ENCODE results near the gene TCOF1.

TCOF1 gene

DNA sequence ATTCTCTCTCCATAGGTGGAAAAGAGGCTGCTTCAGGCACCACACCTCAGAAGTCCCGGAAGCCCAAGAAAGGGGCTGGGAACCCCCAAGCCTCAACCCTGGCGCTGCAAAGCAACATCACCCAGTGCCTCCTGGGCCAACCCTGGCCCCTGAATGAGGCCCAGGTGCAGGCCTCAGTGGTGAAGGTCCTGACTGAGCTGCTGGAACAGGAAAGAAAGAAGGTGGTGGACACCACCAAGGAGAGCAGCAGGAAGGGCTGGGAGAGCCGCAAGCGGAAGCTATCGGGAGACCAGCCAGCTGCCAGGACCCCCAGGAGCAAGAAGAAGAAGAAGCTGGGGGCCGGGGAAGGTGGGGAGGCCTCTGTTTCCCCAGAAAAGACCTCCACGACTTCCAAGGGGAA is 38.8 kb downstream of the TCOF1 start:
- DNase-seq, result no peak
- no peak for TF ChIP-seq POLR2A (IDR thresholded peaks at IDR 0.05; ENCODE audit: low read length)
- TF ChIP-seq GATA1 (IDR thresholded peaks at IDR 0.05; ENCODE audit: low read depth, low read length), result no peak

DNA sequence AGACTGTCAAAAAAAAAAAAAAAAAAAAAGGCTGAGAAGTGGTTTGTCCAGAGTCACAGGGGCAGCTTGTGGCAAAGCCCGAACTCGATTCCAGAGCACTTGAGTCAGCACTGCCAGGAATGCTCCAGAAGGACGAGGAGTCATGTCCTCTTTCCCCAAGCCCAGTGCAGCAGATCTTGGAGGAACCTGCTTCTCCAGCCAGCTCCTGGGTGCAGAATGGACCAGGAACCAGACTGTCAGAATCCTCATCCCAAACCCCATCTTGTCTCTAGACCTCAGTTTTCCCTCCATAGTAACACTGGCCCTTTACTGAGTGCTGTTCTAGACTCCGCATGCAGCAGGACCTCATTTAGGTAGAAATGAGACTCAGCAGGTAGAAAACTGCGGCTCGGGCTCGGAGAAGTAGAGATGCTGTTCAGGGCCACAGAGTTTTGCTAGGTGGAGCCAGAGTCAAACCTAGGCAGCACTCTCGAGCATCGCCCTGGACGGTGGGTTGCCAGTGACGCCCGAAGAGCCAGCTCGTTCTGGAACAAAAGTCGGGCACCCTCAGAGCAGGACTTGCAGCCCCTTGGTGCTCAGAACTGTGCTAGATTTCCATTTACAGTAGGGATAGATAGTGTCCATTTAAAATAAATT is 39.8 kb downstream of the TCOF1 start:
- TF ChIP-seq GATA1 (IDR thresholded peaks at IDR 0.05; ENCODE audit: low read depth, low read length), result no peak
- no peak for TF ChIP-seq POLR2A (IDR thresholded peaks at IDR 0.05; ENCODE audit: low read length)
- DNase-seq, result no peak

DNA sequence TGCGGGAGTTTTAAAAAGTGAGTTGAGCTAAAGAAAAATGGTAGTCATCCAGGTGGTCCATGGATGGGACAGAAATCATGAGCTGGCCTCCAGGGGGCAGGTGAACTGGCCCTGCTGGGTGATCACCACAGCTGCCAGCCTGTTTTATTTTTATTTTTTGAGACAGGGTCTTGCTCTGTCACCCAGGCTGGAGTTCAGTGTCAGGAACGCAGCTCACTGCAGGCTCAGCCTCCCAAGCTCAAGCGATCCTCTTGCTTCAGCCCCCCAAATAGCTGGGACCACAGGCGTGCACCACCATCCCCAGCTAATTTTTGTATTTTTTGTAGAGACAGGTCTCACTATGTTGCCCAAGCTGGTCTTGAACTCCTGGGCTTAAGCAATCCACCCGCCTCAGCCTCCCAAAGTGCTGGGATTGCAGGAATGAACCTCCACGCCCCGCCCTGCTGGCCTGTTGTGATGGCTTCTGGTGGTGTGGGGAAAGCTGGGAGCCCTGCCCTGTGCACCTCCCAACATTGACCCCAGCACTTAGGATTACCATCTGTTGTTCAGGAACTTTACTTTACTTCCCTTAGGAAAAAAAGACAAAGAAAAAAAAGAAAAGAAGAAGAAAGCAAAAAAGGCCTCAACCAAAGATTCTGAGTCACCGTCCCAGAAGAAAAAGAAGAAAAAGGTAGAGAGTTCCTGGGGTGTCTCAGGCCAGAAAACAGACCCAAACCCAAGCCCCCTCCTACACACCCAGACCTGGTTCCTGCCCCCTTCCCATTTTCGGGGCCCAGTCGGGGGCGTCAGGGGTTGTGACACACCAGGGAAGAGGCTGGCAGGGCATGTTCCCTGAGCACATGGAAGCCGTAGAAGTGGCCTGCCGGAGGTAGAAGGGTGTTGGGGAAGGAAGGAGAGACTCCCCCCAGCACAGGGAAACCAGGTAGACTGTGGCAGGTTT is 40.6 kb downstream of the TCOF1 start:
- no peak for TF ChIP-seq POLR2A (IDR thresholded peaks at IDR 0.05; ENCODE audit: low read length)
- no peak for DNase-seq

DNA sequence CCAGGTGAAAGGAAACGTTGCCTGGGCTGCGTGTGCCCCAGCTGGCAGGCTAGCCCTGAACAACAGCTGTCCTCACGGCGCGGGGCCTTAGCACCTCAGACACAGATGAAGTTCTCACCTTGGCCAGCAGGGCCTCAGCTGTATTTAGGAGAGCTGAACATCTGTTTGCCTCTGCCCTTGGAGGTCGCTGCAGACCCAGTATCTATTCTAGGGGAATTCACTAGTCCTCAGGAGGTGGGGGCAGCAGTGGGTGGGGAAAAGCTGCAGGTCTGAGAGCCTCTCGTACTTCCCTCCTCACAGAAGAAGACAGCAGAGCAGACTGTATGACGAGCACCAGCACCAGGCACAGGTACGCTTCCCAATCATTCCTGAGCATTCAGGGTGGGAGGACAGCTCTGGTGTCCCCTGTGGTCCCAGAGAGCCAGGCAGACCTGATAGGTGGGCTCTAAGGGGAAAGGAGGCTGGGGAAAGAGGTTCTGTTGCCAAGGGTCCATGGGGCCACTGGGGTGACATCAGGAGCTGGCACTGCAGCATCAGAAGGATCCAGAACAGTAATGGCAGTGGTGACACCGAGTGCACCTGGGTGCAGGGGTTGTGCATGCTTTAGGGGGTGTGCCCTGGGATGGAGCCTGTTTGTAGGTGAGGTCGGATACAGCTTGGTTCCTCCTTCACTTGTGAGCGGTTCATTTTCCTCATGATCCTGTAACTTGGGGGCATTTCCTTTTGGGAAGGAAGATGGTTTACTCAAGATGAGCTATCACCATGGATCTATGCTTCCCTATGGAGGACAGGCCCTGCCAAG is 41.4 kb downstream of the TCOF1 start:
- DNase-seq, result peak in 1 of 2 experiments; percentile 11
- TF ChIP-seq GATA1 (IDR thresholded peaks at IDR 0.05; ENCODE audit: low read depth, low read length), result no peak
- no peak for TF ChIP-seq POLR2A (IDR thresholded peaks at IDR 0.05; ENCODE audit: low read length)

DNA sequence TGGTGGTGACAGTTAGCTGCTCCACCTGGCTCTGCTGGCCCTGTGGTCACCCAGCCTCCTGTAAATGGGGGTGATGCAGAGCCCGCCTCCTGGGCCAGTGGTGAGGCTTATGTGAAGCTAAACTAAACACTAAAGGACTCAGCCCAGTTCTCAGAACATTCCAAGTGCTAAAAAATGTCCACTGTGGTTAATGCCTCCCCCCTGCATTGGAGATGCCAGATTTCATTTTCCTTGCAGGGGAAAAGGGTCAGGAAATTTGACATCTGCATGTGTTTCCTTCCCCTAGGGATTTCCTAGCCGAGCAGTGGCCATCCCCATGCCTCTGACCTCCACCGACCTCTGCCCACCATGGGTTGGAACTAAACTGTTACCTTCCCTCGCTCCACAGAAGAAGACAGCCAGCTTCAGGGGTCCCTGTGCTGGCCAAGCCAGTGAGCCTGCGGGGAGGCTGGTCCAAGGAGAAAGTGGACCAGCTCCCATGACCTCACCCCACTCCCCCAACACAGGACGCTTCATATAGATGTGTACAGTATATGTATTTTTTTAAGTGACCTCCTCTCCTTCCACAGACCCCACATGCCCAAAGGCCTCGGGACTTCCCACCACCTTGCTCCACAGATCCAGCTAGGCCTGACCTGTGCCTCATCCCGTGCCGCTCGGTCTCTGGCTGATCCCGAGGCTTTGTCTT is 42.2 kb downstream of the TCOF1 start:
- no peak for DNase-seq
- TF ChIP-seq POLR2A (IDR thresholded peaks at IDR 0.05; ENCODE audit: low read length) (no peak), GATA1 (IDR thresholded peaks at IDR 0.05; ENCODE audit: low read depth, low read length) (no peak)

DNA sequence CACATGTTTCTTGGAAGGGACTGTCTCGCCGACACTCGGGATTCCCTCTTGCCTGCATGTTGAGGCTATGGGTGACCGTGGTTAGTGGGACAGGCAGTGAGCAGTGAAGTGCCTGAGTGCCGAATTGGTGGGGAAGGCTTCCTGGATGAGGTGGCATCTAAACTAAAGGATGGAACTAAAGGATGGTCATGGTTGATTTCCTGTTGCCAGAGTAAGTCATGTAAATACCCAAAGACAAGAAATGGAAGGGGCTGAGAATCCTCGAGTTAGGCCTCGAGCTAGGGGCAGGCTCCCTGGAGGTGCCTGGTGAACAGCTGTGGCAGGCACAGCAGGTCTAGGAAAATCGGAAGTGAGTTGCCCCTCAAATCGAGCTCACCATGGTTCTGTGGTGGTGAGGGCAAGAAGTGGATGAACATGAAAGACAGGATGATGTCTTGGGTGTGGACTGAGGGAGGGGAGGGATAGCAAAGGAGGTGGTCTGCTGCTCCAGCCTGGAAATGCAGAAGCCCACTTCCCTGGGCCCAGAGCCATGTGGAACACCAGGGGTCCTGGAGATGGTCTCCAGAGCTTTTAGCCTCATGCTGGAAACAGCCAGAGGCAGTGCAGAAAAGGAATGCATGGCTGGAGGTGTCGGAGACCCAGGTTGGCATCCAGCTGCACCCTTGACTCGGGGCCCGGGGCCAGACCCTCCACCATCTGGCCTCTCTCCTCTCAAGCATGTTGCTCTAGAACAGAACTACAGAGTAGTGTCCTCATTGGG is 43.0 kb downstream of the TCOF1 start:
- TF ChIP-seq POLR2A (IDR thresholded peaks at IDR 0.05; ENCODE audit: low read length) (no peak), GATA1 (IDR thresholded peaks at IDR 0.05; ENCODE audit: low read depth, low read length) (no peak)
- DNase-seq, result no peak

DNA sequence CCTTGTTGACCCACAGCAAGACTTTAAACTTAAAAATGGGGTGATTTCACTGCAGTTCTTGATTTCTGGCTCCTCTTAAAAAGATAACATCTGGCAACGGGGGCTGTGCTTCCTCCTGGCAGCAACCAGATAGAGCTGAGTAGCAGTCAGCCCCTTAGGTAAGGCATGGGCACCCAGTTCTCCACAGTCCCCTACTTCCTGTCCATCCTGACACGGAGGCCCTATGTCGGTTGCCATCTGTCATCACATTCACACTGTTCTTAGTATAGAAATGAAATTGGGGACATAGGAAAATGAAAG is 43.5 kb downstream of the TCOF1 start:
- DNase-seq, result peak in 1 of 2 experiments; percentile 16

DNA sequence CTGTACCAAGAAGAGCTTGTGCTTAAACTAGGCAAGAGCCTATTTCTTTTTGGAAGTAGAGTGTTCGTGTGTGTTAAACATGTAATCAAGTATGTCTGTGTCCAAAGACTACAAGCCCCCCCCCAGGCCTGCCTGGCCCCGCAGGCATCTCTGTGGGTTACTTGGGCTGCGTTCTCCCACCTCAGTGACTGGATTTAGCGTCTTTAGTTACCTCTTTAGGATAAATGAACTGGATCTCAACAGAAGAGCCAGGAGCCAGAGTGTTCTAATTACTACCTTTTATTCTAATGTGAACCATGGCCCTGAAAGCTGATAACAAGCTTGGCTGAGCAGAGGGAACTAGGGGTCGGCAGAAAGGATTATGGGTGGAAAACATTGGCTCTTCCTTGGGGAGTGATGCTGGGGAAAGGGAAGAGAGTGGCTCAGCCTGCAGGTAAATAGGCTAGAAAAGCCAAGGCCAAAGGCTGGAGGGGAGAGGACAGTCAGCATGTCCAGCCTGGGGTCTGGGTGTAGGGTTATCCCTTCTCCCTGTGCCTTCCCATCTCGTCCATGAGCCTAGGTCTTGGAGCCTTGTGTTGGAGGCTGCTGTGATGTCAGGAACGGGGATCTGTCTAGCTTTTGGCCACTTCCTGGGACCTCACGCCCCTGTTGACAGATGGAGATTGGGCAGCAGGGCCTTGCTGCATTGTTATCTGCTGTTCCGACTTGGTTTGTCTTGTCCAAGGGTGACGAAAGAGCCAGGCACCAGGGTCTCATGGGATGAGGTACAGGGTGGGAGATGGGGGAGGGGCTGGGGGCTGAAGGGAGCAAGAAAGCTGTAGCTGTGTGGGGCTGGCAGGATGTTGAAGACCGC is 44.1 kb downstream of the TCOF1 start:
- TF ChIP-seq POLR2A (IDR thresholded peaks at IDR 0.05; ENCODE audit: low read length), result no peak
- TF ChIP-seq GATA1 (IDR thresholded peaks at IDR 0.05; ENCODE audit: low read depth, low read length), result no peak
- no peak for DNase-seq

More for the DNA sequence above, 43.5 kb downstream of the TCOF1 start:
- TF ChIP-seq GATA1 (IDR thresholded peaks at IDR 0.05; ENCODE audit: low read depth, low read length) (no peak), POLR2A (IDR thresholded peaks at IDR 0.05; ENCODE audit: low read length) (no peak)

DNA sequence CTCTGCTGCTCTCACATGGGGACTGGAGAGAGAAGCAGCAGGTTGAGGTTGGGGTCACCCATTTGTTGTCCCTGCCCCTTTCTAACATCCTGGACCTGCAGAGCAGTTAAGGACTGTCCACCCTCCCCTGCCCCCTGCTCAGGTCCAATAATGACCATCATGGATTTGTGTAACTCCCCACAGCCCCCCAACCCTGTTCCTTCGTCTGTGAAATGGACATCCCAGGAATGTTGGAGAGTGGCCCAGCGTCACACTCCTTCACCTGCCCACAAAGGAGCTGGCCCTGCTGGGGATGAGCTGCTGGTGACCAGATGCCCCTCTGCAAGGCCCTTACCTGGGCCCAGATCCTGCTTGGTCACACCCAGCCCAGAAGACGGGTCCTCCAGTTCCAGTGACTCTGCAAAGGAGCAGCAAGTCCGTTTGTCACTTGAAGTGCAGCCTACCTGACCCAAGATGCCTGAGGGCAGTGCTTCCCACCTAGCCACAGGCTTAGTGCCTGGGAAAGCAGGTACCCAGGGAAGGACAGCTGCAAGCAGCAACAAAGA is 44.8 kb downstream of the TCOF1 start:
- no peak for DNase-seq
- no peak for TF ChIP-seq POLR2A (IDR thresholded peaks at IDR 0.05; ENCODE audit: low read length)
- no peak for TF ChIP-seq GATA1 (IDR thresholded peaks at IDR 0.05; ENCODE audit: low read depth, low read length)

DNA sequence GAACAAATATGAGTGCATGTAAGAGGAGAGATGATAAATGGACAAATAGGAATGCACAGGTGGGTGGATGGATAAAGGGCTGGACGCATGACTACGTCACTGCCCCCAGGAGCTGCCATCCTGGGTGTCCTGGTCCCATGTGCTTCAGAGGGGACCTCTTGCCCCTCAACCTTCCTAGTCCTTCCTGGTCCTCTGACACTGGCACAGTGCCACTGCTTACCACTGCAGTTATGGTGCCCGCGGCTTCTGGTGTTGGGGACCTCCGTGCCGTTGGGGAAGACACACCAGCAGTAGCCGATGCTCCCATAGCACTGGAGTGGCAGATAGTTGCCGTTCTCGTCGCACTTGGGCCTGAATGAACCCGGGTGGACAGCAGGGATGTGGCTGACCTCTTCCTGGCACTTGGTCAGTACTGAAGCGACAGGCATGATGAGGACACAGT is 45.4 kb downstream of the TCOF1 start:
- no peak for DNase-seq
- TF ChIP-seq GATA1 (IDR thresholded peaks at IDR 0.05; ENCODE audit: low read depth, low read length), result no peak
- no peak for TF ChIP-seq POLR2A (IDR thresholded peaks at IDR 0.05; ENCODE audit: low read length)

DNA sequence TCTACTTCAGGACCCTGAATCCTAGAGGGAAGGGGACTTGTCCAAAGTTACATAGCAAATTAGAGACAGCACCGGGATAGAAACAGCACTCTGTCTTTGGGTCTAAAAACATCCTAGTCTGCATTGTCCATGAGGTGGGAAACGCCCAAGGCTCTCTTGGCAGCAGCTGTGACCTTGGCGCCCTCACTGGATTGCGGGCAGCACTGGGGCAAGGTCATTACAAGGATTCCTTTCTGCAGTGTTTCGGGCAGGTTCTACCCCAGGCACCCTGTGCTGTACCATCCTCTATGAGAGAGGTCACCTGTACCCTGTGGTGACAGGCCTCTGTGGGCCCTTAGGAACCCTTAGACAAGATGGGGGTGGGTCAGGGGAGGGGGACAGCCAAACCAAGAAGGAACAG is 46.6 kb downstream of the TCOF1 start:
- DNase-seq, result no peak
- no peak for TF ChIP-seq POLR2A (IDR thresholded peaks at IDR 0.05; ENCODE audit: low read length)
- no peak for TF ChIP-seq GATA1 (IDR thresholded peaks at IDR 0.05; ENCODE audit: low read depth, low read length)

DNA sequence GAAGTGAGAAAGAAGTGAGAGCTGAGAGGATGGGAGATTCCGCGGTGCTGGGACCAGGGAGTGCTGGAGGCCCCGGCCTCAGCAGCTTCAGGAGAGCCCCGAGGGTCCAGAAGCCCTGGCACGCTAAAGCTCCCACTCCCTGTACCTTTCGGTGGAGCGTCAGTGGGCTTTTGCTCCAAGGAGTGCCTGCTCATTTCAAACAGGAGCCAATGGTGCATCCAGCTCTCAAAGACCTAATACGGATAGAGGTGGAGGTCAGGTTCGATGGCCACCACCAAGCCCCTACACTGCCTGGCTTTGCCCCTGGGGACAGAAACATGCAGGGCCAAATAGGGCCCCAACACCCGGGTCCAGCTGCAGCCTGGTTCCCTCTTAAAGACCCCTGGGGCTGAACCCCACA is 47.0 kb downstream of the TCOF1 start:
- DNase-seq, result no peak
- TF ChIP-seq POLR2A (IDR thresholded peaks at IDR 0.05; ENCODE audit: low read length), result no peak

Data from erythroblast (primary cell).